SK-N-SH treated with all-trans-retinoic acid at 6 μM for 48 hours (cell line): ENCODE data around the gene WFIKKN2.
A peak's percentile ranks its signal among the peaks of the same experiment; 100 is the strongest.

ENCODE experiments used
- ATAC-seq: fragments of 200-7000 bp; cut with Tn5 transposase; 3 replicates; pipeline ENCODE4 v1.9.1; 2020; ENCODE audit warnings: mild to moderate bottlenecking, moderate library complexity
- ARNTL ChIP-seq: fragments of 450-650 bp; formaldehyde crosslinking; IDR thresholded peaks from 2 replicates; pipeline ENCODE4 v1.5.0; 2020; ENCODE audit warnings: low read depth, mild to moderate bottlenecking, moderate library complexity, borderline replicate concordance
- BACH2 ChIP-seq: fragments of 250-450 bp; sonication (Bioruptor Pico); IDR thresholded peaks from 2 replicates; pipeline ENCODE4 v1.9.0; 2021; ENCODE audit warnings: mild to moderate bottlenecking, borderline replicate concordance
- CSDC2 ChIP-seq: fragments of 250-450 bp; sonication (Bioruptor Pico); IDR thresholded peaks from 2 replicates; pipeline ENCODE4 v1.5.0; 2020; ENCODE audit warnings: mild to moderate bottlenecking, moderate library complexity
- ESRRG ChIP-seq: fragments of 250-450 bp; sonication (Bioruptor Pico); IDR thresholded peaks from 2 replicates; pipeline ENCODE4 v1.6.1; 2021; ENCODE audit warnings: mild to moderate bottlenecking
- GLIS3 ChIP-seq: fragments of 250-450 bp; sonication (Bioruptor Pico); IDR thresholded peaks from 2 replicates; pipeline ENCODE4 v1.5.0; 2020; ENCODE audit warnings: mild to moderate bottlenecking, moderate library complexity
- ISL1 ChIP-seq: fragments of 250-450 bp; sonication (Bioruptor Pico); IDR thresholded peaks from 2 replicates; pipeline ENCODE4 v2.1.2; 2022; ENCODE audit warnings: mild to moderate bottlenecking, moderate library complexity
- PPARA ChIP-seq: fragments of 250-450 bp; sonication (Bioruptor Pico); IDR thresholded peaks from 2 replicates; pipeline ENCODE4 v1.5.0; 2020; ENCODE audit warnings: mild to moderate bottlenecking, borderline replicate concordance
- RARB ChIP-seq: fragments of 250-450 bp; sonication (Bioruptor Pico); IDR thresholded peaks from 2 replicates; pipeline ENCODE4 v1.8.0; 2021; ENCODE audit warnings: mild to moderate bottlenecking, moderate library complexity
- TCF4 ChIP-seq: fragments of 250-450 bp; sonication (Bioruptor Pico); IDR thresholded peaks from 2 replicates; pipeline ENCODE4 v1.8.0; 2021; ENCODE audit warnings: mild to moderate bottlenecking, moderate library complexity, borderline replicate concordance
- TOX ChIP-seq: fragments of 250-450 bp; sonication (Bioruptor Pico); IDR thresholded peaks from 2 replicates; pipeline ENCODE4 v1.8.0; 2021; ENCODE audit warnings: mild to moderate bottlenecking, moderate library complexity, borderline replicate concordance
- ZC3H10 ChIP-seq: fragments of 250-450 bp; sonication (Bioruptor Pico); IDR thresholded peaks from 2 replicates; pipeline ENCODE4 v1.5.1; 2021; ENCODE audit warnings: mild to moderate bottlenecking, moderate library complexity
- ZFP3 ChIP-seq: fragments of 250-450 bp; sonication (Bioruptor Pico); IDR thresholded peaks from 2 replicates; pipeline ENCODE4 v1.5.0; 2020; ENCODE audit warnings: mild to moderate bottlenecking, moderate library complexity
- ZNF565 ChIP-seq: fragments of 450-650 bp; formaldehyde crosslinking; conservative IDR thresholded peaks from 2 replicates; pipeline ENCODE4 v1.5.0; 2020; ENCODE audit warnings: low read depth, mild to moderate bottlenecking, moderate library complexity
- ZNF70 ChIP-seq: fragments of 450-650 bp; formaldehyde crosslinking; IDR thresholded peaks from 2 replicates; pipeline ENCODE4 v1.5.0; 2020; ENCODE audit warnings: mild to moderate bottlenecking, moderate library complexity
- ZNF8 ChIP-seq: fragments of 450-650 bp; formaldehyde crosslinking; IDR thresholded peaks from 2 replicates; pipeline ENCODE4 v1.5.0; 2020; ENCODE audit warnings: mild to moderate bottlenecking, moderate library complexity
- TF ChIP-seq, protein P1 (sequence below): fragments of 250-450 bp; sonication (Bioruptor Pico); IDR thresholded peaks from 2 replicates; pipeline ENCODE4 v1.5.1; 2021; ENCODE audit warnings: mild to moderate bottlenecking, moderate library complexity
- TF ChIP-seq, protein P2 (sequence below): fragments of 250-450 bp; sonication (Bioruptor Pico); IDR thresholded peaks from 2 replicates; pipeline ENCODE4 v1.8.0; 2021; ENCODE audit warnings: low read depth, mild to moderate bottlenecking, moderate library complexity, borderline replicate concordance
- TF ChIP-seq, protein P3 (sequence below): fragments of 250-450 bp; sonication (Bioruptor Pico); IDR thresholded peaks from 2 replicates; pipeline ENCODE4 v1.5.1; 2020; ENCODE audit warnings: low read depth, mild to moderate bottlenecking, moderate library complexity
- TF ChIP-seq, protein P4 (sequence below): fragments of 250-450 bp; sonication (Bioruptor Pico); IDR thresholded peaks from 2 replicates; pipeline ENCODE4 v1.8.0; 2020; ENCODE audit warnings: mild to moderate bottlenecking, moderate library complexity, borderline replicate concordance

The WFIKKN2 gene

DNA sequence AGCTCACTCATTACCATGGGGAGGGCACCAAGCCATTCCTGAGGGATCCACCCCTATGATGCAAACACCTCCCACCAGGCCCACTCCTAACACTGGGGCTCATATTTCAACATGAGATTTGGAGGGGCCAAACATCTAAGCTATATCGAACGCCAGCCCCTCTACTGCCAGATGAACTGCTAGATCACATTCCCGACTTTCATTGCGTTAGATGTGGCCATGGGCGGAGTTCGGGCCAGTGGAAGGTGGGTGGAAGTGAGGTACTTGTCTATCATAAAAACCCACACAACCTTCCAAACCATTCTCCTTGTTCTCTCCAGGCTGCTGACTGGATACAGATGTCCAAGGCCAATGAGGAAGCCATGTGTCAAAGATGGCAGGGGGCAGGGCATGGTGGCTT is 41.0 kb upstream of the WFIKKN2 start (continued):
- TF ChIP-seq, protein P1, sequence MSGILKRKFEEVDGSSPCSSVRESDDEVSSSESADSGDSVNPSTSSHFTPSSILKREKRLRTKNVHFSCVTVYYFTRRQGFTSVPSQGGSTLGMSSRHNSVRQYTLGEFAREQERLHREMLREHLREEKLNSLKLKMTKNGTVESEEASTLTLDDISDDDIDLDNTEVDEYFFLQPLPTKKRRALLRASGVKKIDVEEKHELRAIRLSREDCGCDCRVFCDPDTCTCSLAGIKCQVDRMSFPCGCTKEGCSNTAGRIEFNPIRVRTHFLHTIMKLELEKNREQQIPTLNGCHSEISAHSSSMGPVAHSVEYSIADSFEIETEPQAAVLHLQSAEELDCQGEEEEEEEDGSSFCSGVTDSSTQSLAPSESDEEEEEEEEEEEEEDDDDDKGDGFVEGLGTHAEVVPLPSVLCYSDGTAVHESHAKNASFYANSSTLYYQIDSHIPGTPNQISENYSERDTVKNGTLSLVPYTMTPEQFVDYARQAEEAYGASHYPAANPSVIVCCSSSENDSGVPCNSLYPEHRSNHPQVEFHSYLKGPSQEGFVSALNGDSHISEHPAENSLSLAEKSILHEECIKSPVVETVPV, result no peak
- TF ChIP-seq, all 23 proteins: peak for 0

DNA sequence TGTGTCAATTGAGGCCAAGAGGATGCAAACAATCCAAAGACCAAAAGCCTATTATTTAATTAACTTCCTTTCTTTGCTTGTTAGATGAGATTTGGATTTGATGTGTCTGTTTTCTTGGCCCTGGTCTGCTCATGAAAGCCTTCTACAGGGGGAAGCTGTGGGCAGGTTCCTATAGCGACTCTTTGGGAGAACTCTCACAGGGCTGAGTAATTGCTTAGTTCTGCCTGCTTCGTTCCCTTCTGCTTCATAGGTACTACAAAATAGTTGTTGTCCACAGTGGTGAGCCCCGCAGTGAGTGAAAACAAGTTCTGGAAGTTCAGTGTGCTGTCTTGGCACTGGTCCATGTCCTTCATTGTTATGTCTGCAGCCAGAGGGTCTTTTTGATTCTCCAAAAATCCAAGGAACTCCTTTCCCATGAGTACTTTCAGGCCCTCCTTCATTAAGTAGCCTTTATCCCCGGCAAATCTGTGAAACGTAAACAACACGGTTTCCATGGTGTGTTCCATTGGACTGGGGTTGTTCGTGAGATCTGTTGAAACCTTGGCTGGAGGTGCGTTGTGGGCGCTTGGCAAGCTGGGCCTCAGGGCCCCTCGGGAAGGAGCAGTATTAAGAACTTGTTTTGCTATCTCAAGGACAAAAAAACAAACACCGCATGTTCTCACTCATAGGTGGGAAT is 38.1 kb upstream of the WFIKKN2 start:
- TF ChIP-seq CSDC2, result no peak
- TF ChIP-seq ZNF8 (CRISPR knock-in tag), result no peak
- no peak for TF ChIP-seq ESRRG (CRISPR knock-in tag)
- no peak for TF ChIP-seq ZFP3 (CRISPR knock-in tag)
- no peak for TF ChIP-seq ARNTL
- TF ChIP-seq TOX, result no peak
- TF ChIP-seq, protein P2, sequence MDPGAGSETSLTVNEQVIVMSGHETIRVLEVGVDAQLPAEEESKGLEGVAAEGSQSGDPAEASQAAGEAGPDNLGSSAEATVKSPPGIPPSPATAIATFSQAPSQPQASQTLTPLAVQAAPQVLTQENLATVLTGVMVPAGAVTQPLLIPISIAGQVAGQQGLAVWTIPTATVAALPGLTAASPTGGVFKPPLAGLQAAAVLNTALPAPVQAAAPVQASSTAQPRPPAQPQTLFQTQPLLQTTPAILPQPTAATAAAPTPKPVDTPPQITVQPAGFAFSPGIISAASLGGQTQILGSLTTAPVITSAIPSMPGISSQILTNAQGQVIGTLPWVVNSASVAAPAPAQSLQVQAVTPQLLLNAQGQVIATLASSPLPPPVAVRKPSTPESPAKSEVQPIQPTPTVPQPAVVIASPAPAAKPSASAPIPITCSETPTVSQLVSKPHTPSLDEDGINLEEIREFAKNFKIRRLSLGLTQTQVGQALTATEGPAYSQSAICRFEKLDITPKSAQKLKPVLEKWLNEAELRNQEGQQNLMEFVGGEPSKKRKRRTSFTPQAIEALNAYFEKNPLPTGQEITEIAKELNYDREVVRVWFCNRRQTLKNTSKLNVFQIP (CRISPR knock-in tag), result no peak
- TF ChIP-seq BACH2, result no peak
- TF ChIP-seq, protein P3, sequence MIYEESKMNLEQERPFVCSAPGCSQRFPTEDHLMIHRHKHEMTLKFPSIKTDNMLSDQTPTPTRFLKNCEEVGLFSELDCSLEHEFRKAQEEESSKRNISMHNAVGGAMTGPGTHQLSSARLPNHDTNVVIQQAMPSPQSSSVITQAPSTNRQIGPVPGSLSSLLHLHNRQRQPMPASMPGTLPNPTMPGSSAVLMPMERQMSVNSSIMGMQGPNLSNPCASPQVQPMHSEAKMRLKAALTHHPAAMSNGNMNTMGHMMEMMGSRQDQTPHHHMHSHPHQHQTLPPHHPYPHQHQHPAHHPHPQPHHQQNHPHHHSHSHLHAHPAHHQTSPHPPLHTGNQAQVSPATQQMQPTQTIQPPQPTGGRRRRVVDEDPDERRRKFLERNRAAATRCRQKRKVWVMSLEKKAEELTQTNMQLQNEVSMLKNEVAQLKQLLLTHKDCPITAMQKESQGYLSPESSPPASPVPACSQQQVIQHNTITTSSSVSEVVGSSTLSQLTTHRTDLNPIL (CRISPR knock-in tag), result no peak
- no peak for TF ChIP-seq TCF4 (CRISPR knock-in tag)
- no peak for TF ChIP-seq ISL1 (CRISPR knock-in tag)
- no peak for TF ChIP-seq PPARA (CRISPR knock-in tag)
- no peak for ATAC-seq

DNA sequence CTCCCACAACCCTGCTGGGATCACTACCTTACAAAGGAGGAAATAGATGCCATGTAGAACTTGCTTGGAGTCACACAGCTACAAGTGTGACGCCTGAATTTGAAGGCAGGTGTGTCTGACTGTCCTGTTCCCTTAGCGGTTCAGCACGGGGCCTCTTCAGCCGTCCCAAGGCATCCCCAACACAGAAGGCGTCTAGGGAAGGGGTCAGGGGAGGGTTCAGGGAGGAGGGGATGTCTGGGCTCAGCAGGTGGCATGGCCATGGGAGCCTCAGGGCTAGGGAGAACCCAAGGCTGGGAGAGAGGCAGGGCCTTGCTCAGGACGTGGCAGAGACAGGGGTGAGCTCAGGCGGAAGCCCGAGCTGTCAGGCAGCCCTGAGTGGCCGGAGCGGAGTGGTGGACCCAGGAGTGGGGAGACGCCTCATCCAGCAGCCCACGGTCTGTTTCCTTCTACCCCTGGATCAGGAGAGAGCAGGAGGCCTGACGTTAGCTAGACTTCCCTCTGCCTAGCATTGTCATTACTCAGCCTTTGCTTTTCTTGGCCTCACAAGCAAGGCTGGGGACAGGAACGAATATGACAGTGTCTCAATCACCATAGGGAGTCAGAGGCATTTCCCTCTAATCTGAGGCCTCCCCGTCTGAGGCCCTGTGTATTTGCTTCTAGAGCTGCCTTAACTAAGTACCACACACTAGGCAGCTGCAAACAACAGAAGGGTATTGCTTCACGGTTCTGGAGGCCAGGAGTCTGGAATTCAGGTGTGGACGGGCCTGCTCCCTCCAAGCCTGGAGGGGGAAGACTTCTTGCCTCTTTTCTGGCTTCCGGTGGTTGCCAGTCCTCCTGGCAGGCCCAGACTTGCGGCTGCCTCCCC is 36.7 kb upstream of the WFIKKN2 start:
- peak; percentile 11; the same call in 2 of the 3 replicates for ATAC-seq
- no peak for TF ChIP-seq TOX
- no peak for TF ChIP-seq ZNF565 (CRISPR knock-in tag)
- TF ChIP-seq BACH2, result no peak
- TF ChIP-seq, protein P2 (CRISPR knock-in tag), result no peak
- TF ChIP-seq ZNF70 (CRISPR knock-in tag), result no peak
- no peak for TF ChIP-seq ZC3H10
- TF ChIP-seq, protein P3 (CRISPR knock-in tag), result no peak
- TF ChIP-seq ARNTL, result no peak
- no peak for TF ChIP-seq CSDC2
- TF ChIP-seq GLIS3 (CRISPR knock-in tag), result no peak
- TF ChIP-seq ISL1 (CRISPR knock-in tag), result no peak
- no peak for TF ChIP-seq TCF4 (CRISPR knock-in tag)
- no peak for TF ChIP-seq ESRRG (CRISPR knock-in tag)
- TF ChIP-seq, protein P4, sequence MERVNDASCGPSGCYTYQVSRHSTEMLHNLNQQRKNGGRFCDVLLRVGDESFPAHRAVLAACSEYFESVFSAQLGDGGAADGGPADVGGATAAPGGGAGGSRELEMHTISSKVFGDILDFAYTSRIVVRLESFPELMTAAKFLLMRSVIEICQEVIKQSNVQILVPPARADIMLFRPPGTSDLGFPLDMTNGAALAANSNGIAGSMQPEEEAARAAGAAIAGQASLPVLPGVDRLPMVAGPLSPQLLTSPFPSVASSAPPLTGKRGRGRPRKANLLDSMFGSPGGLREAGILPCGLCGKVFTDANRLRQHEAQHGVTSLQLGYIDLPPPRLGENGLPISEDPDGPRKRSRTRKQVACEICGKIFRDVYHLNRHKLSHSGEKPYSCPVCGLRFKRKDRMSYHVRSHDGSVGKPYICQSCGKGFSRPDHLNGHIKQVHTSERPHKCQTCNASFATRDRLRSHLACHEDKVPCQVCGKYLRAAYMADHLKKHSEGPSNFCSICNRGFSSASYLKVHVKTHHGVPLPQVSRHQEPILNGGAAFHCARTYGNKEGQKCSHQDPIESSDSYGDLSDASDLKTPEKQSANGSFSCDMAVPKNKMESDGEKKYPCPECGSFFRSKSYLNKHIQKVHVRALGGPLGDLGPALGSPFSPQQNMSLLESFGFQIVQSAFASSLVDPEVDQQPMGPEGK, result no peak
- TF ChIP-seq RARB, result no peak
